Measurements from ENCODE around the gene DTNBP1.

Gene DTNBP1

DNA sequence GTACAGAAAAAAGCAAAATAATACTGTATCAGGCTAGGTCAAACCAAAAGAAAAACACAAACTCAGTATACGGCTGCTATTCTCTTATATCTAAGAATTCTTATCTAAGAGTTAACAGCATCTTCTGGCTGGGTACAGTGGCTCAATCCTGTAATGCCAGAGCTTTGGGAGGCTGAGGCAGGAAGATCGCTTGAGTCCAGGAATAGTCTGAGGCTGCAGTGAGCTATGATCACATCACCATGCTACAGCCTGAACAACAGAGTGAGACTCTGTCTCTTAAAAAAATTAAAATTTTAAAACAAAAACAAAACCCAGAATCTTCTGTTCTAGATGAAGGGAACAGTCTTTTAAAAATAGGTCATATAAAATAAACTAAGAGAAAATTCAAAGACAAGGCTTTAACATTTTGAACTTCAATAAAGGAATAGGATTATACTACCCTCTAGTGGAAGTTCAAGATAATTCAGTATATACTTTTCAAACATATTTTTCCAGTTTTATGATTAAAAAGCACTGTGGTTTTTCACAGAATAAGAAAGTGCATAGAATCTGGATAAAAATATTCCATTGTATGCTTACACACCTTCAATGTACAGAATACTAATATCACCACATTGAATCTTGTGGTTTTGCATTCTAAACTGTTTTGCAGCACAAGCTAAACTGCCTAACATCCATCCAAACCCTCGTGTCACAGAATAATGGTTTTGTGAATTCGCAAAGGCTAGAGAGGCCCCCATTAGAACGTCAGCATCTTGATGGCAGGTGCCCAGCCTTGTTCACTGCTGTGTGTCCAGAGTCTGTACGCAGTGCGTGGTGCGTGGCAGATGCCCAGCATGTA is 39.3 kb downstream of the DTNBP1 start:
- no peak for DNase-seq (ENCODE audit: low read depth)

- DNase-seq (ENCODE audit: low read depth): no peak
Measured at GRCh38 chr6:15622045-15622740, 40.6 kb downstream of the DTNBP1 start.

GRCh38 chr6:15621203-15622044 is 41.4 kb downstream of the DTNBP1 start:
- no peak for DNase-seq (ENCODE audit: low read depth)

DNA sequence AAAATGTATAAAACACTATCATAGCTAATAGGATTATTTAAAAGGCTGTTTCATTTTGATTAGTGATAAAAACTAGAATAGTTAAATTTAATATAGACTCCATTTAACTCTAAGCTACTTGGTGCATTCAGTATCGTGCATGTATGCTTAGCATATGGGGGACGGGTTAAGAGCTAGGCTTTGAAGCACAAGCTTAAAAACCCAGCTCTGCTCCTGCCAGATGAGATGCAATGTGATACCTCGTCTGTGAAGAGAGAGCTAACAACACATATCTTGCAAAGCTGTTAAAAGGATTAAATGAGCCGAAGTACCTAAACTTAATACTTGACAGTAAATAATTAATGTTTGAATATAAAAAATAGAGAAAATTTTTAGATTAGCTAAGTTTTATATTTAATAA is 42.2 kb downstream of the DTNBP1 start:
- DNase-seq (ENCODE audit: low read depth): no peak

DNA sequence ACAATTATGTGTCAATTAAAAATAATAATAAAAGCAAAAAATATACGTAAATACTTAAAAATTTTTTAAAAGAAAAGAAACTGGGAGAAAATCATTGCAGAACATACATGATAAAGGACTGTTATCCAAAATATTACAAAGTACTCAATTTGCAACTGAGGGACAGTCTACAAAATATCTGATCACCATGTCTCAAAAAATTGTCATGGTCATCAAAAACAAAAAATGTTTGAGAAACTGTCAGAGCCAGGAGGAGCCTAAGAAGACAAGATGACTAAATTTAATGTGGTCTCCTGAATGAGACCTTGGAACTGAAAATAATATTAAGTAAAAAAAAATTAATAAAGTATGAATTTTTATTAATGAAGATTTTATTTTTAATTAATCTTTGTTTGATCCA is 43.5 kb downstream of the DTNBP1 start:
- DNase-seq (ENCODE audit: low read depth): no peak

- no peak for DNase-seq (ENCODE audit: low read depth)
Measured at GRCh38 chr6:15618685-15619084, 44.1 kb downstream of the DTNBP1 start.

GRCh38 chr6:15616261-15616660 is 46.6 kb downstream of the DTNBP1 start:
- no peak for DNase-seq (ENCODE audit: low read depth)

DNA sequence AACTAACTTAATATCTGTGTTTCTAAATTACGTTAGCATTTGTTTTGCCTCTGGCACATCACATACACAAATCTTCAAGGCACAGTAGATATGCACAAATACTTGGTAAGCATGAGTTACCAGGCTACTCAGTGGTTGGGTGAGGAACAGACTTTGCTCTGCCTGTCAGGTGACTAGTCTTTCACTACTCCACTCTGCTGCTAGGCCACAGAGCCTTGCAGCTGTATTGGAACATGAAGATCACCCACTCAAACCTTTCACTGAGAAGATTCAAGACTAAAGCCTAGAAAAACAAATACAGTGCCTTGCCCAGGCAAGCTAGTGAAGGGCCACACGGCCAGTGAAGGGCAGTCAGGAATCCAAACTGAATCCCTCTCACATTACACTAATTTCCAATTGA is 47.0 kb downstream of the DTNBP1 start:
- no peak for DNase-seq (ENCODE audit: low read depth)

GRCh38 chr6:15614277-15614676 is 48.6 kb downstream of the DTNBP1 start:
- no peak for DNase-seq (ENCODE audit: low read depth)

- no peak for DNase-seq (ENCODE audit: low read depth)
Measured at GRCh38 chr6:15608396-15608795, 54.4 kb downstream of the DTNBP1 start.

DNA sequence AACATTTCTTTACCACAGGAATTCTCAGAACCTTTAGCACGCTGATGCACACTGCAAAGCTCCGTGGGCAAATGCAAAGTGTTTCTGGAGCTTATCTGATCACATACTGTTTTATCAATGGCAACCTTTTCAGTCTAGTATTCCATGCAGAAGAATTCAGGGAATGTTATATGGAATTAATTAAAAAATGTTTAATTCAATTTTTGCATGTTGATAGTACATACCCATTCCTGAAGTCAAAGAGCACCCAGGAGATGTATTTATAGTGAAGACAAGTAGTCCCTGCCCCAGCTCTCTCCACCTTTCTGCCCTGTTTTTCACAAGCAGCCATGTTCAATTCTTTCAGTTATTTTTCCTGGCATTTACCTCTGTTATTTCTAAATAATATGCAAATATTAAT is 55.2 kb downstream of the DTNBP1 start:
- DNase-seq (ENCODE audit: low read depth): no peak

DNA sequence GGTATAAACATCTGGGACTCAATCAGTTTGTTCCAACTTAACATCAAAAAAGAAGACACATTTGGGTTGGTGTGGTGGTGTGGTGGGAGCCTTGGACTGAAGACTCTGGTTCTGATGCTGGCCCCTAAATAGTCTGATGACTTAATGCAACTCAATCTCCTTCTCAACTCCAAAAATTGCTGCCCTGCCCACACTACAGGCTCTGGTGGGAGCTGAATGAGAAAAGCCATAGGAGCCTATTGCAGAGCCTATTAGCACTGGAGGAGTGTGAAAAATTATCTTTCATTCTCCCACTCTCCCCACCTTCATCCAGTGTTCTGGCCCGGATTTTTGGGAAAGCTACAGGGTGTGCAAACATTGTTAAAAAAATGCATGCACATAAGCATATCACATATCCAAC is 56.5 kb downstream of the DTNBP1 start:
- no peak for DNase-seq (ENCODE audit: low read depth)

DNA sequence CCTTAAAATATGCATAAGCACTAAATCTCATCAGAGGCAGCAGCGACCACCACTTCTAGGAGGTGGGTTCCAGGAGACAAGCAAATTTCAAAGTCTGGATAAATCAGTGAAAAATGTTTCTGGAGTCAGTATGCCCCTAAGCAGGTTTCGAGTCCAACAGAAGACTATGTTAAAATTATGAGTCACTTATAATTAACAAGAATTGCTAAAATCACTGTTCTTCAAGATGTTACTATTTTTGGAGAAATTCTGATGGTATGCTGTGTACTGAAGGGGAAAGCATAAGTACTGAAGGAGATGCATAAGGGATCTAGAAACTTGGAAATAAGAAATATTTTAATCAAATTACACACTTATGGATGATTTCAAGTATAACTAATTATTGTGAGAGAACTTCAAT is 58.0 kb downstream of the DTNBP1 start:
- DNase-seq (ENCODE audit: low read depth): no peak

DNA sequence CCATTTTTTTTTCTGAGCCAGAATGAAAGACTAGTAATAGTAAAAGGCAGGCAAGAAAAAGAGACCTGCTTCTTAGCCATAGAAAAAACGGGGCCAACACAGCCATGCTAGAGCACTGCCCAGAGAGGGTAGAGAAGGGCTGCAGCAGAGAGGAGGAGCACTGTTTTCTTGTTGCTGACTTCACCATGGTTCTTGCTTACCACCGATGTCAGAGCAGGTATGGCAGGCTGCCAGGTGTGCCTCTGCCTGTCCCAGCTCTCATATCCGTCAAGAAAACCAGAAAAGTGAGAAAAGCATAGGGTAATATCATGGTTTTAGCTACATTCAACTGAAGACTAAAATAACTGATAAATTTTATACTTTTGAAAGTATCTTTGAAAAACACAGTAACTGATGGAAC is 60.7 kb downstream of the DTNBP1 start:
- no peak for DNase-seq (ENCODE audit: low read depth)

GRCh38 chr6:15598273-15598798 is 64.5 kb downstream of the DTNBP1 start:
- DNase-seq (ENCODE audit: low read depth): no peak

DNA sequence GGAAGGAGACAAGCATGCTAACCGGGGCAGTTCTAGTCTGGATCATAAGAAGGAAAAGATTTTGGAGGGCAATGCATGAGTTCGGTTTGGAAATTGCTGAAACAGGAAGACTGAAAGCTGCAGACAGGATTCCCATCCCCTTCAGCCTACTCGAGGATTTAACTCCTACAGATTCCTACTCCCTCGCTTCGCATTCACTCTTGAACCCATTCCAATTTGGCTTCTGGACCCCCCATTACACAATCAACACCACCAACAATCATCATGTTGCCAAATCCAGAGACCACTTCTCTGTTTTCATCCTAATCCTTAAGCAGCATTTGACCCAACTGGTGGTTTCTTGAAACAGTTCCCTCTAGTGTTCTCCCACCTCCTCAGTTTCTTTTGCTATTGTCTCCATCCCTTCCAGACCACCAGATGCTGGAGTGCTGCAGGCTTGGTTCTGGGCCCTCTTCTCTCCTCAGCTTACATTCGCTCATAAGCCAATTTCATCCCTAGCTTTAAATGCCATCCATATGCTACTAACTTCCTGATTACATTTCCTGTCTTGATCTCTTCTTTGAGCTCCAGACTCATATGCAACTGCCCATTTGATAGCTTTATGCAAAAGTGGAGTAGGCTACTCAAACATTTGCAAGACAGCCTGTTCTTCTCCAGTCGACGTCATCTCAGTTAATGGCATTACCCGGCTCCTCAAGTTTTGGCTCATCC is 66.5 kb downstream of the DTNBP1 start:
- DNase-seq (ENCODE audit: low read depth): no peak

DNA sequence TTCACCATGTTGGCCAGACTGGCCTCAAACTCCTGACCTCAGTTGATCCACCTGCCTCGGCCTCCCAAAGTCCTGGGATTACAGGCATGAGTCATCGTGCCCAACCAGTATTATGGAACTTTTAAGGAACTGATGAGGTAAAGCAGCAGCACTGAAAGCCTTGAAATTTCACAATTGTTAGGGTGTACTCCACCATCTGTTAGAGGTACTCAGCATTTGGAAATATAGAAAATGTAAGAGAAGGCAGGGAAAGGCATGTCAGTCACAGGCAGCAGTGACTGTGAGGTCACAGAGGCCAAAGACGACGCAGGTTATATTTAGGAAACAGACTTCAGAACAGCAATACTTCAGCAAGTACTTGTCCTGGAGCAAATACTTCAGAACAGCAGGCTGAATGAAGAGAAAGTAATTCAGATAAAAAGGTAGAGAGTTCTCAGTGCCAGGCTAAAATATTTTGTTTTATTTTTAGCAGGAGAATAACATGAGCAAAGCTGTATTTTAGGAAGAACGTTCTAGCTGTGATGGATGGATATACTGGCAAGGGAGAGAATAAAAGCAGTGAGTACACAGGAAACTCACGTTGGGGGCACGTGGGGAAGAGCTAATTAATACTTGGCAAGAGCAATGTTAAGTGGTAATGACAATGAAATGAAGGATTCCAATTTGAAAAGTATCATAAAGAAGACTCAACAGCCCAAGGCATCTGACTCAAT is 67.2 kb downstream of the DTNBP1 start:
- no peak for DNase-seq (ENCODE audit: low read depth)

GRCh38 chr6:15594512-15595259 is 68.1 kb downstream of the DTNBP1 start:
- DNase-seq (ENCODE audit: low read depth): no peak

DNA sequence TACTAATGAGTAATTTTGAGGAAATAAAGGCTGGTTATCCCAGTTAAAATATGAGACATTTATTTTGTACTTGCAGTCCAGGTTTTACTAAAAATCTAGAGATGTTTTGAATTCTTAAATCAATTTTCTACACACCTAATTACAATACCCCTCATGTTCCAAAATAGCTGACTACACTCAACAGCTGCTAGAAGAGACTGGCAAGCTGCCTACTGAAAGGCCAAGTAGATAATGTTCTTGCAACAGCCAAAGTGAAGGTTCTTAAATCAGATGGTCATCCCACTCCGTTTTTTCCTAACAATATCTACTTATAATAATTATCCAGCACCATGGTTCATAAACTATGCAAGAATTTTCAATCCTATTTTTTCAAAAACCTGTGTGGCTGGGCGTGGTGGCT is 69.0 kb downstream of the DTNBP1 start:
- DNase-seq (ENCODE audit: low read depth): no peak

GRCh38 chr6:15592610-15593009 is 70.2 kb downstream of the DTNBP1 start:
- DNase-seq (ENCODE audit: low read depth): no peak
